Measurements from ENCODE around the gene BCL2L1.

BCL2L1 gene

GRCh38 chr20:31723319-31724078 lies 831 bp upstream of the BCL2L1 start:
- peak overlapping the region; percentile 74 for H3K4me3 ChIP-seq (ENCODE audit: low read length)
- DNase-seq (ENCODE audit: low read depth), result peak; percentile 91
- TF ChIP-seq CTCF (conservative IDR thresholded peaks at IDR 0.05; ENCODE audit: low read depth, low read length), result peak; percentile 91

GRCh38 chr20:31723069-31723318 lies 326 bp upstream of the BCL2L1 start:
- no peak for DNase-seq (ENCODE audit: low read depth)
- TF ChIP-seq CTCF (conservative IDR thresholded peaks at IDR 0.05; ENCODE audit: low read depth, low read length), result no peak
- H3K4me3 ChIP-seq (ENCODE audit: low read length), result peak overlapping the region; percentile 73

GRCh38 chr20:31721408-31722256 lies 1.0 kb downstream of the BCL2L1 start:
- peak overlapping the region; percentile 73 for H3K4me3 ChIP-seq (ENCODE audit: low read length)
- no peak for DNase-seq (ENCODE audit: low read depth)
- TF ChIP-seq CTCF (conservative IDR thresholded peaks at IDR 0.05; ENCODE audit: low read depth, low read length), result no peak

GRCh38 chr20:31720486-31721407 lies 1.9 kb downstream of the BCL2L1 start:
- no peak for DNase-seq (ENCODE audit: low read depth)
- TF ChIP-seq CTCF (conservative IDR thresholded peaks at IDR 0.05; ENCODE audit: low read depth, low read length), result peak; percentile 26
- peak overlapping the region; percentile 73 for H3K4me3 ChIP-seq (ENCODE audit: low read length)

- DNase-seq (ENCODE audit: low read depth), result no peak
- TF ChIP-seq CTCF (conservative IDR thresholded peaks at IDR 0.05; ENCODE audit: low read depth, low read length), result no peak
- H3K4me3 ChIP-seq (ENCODE audit: low read length), result peak overlapping the region; percentile 73
These were observed 2.8 kb downstream of the BCL2L1 start for GRCh38 chr20:31719644-31720485.

GRCh38 chr20:31718952-31719643 lies 3.6 kb downstream of the BCL2L1 start:
- DNase-seq (ENCODE audit: low read depth), result no peak
- H3K4me3 ChIP-seq (ENCODE audit: low read length), result peak overlapping the region; percentile 73
- no peak for TF ChIP-seq CTCF (conservative IDR thresholded peaks at IDR 0.05; ENCODE audit: low read depth, low read length)

Measured in retinal pigment epithelial cell (primary cell).